HG03039 (cell line): ENCODE data around the gene KRT6A.

Source experiments
- ATAC-seq: cut with Tn5 transposase; IDR thresholded peaks from one replicate; pipeline ENCODE4 v1.9.1; 2021; ENCODE audit warnings: mild to moderate bottlenecking, moderate library complexity; ENCODE audit not compliant: unreplicated experiment

KRT6A gene

DNA sequence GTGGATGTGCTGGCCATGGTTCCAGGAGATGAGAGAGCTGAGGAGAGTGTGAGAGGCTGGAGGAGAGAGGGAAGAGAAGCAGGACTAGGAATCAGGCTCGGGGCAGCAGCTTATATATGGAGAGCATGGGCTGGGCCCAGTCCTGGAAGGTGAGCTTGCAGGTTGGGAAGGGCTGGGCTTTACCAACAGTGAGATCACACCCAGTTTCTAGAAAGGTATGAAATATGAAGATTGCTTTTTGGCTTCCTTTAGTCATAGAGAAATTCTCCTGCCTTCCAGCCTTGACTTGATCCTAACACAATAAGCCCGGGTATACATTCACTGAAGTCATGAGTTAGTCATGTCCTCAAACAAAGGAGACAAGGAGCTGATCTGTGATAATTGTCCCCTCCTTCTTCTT lies at the start of gene KRT6A:
KRT6A (minus strand) TSS at position 86 of the 400 bp plus-strand sequence; CDS start at position 17, 69 bp downstream.
- no peak for ATAC-seq

- no peak for ATAC-seq
These were observed 49.1 kb upstream of the KRT6A start for GRCh38 chr12:52542157-52542556.

- no peak for ATAC-seq
These were observed 48.7 kb upstream of the KRT6A start for GRCh38 chr12:52541709-52542108.

GRCh38 chr12:52540531-52540930 lies 47.5 kb upstream of the KRT6A start:
- ATAC-seq = no peak

GRCh38 chr12:52539821-52540173 lies 46.7 kb upstream of the KRT6A start:
- ATAC-seq = no peak

- no peak for ATAC-seq
These were observed 46.2 kb upstream of the KRT6A start for GRCh38 chr12:52539083-52539820.

- ATAC-seq = no peak
These were observed 44.0 kb upstream of the KRT6A start for GRCh38 chr12:52537101-52537500.

DNA sequence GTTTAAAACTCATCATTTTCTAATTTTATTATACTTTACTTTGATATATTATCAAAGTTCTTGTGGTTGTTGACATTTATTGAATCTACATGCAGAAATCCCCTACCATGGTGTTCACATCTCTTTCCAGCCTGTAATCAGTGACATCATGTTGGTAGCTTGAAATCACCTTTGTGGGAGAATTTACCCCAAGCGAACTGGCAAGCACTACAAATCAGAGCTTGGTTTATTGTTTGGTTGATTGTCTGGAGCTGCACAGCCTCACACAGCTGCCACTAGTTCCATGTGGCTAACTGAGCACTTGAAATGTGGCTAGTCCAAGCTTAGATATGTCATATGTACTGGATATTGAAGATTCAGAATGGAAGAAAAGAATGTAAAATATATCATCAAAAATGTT lies 42.5 kb upstream of the KRT6A start:
- ATAC-seq = no peak

GRCh38 chr12:52534482-52534881 lies 41.4 kb upstream of the KRT6A start:
- no peak for ATAC-seq

GRCh38 chr12:52533686-52534470 lies 40.8 kb upstream of the KRT6A start:
- no peak for ATAC-seq

GRCh38 chr12:52532636-52533035 lies 39.6 kb upstream of the KRT6A start:
- ATAC-seq = no peak

DNA sequence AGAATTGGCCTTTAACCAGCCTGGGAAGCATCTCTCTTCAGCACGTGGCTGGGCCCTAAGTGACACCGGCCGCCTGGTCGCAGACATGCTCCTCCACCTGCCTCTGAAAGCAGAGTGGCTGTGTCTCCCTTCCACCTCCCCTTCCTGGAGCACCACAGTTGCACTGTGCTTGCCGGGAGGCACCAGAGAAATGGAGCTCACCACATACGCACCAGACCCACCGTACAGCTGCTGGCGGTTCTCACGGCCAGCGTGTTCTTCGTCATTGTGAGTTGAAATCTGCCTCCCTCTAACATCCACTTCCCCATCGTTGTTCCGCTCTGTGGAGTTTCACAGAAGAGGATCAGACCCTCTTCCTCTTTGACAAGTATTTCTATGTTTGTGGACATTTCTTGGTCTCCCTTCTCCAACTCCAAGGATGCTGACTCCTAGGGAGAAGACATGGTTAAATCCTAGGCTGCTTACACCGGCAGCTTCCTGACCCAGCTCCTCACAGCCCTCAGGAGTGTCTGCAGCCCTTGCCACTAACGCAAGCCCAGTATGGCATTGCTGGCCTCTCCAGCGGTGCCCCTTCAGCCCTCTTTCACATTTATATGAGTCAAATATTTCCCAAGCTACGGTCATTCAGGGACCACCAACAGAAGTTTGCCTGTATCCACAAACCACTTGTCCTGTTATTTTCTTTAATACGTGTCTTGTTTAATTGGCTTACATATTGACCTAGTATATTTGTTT lies 38.7 kb upstream of the KRT6A start:
- no peak for ATAC-seq

DNA sequence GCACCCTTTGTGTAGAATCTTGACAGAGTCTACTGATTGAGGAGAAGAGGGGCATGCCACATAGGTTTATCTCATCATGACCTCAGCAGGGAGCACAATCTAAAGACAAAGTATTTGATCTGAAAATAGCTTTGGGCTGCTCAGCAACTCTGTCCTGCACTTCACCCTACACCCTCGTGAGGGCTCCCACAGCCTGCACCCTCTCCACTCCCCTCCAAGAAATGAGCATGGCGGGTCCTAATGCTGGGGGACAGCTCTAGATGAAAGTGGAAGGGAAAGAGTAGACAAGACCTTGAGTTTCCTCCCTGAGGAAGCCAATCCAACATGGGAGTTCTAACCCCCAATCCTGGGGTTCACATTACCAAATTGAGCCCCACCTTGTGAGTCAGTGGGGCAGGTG lies 37.8 kb upstream of the KRT6A start:
- ATAC-seq = no peak

GRCh38 chr12:52530366-52530765 lies 37.3 kb upstream of the KRT6A start:
- no peak for ATAC-seq

GRCh38 chr12:52529846-52530245 lies 36.8 kb upstream of the KRT6A start:
- ATAC-seq = no peak

GRCh38 chr12:52529417-52529816 lies 36.4 kb upstream of the KRT6A start:
- no peak for ATAC-seq

DNA sequence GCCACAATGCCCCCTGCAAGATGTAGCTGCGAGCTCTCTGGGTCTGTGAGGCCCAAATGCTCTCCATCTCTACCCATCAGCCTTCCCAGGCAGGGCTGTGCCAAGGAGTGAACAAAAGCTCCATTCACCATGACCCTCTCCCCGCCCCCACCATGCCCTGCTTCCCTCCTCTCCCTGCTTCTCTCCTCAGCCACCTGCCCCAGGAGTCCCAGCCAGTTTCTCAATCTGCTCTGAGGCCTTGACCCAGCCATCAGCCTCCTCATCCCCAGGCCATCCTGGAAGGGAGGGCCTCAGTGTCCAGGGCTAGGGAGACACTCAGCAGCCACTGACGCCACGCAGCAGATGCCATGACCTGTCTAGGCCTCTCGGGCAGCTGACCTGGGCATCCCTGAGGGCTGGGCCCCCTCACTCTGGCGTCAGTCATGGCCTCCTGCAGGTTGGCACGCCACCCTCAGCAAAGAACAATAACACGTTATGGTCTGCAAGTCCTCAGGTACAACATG lies 35.6 kb upstream of the KRT6A start:
- ATAC-seq = no peak

GRCh38 chr12:52527121-52527800 lies 34.2 kb upstream of the KRT6A start:
- ATAC-seq = no peak

GRCh38 chr12:52526511-52526951 lies 33.5 kb upstream of the KRT6A start:
- no peak for ATAC-seq

DNA sequence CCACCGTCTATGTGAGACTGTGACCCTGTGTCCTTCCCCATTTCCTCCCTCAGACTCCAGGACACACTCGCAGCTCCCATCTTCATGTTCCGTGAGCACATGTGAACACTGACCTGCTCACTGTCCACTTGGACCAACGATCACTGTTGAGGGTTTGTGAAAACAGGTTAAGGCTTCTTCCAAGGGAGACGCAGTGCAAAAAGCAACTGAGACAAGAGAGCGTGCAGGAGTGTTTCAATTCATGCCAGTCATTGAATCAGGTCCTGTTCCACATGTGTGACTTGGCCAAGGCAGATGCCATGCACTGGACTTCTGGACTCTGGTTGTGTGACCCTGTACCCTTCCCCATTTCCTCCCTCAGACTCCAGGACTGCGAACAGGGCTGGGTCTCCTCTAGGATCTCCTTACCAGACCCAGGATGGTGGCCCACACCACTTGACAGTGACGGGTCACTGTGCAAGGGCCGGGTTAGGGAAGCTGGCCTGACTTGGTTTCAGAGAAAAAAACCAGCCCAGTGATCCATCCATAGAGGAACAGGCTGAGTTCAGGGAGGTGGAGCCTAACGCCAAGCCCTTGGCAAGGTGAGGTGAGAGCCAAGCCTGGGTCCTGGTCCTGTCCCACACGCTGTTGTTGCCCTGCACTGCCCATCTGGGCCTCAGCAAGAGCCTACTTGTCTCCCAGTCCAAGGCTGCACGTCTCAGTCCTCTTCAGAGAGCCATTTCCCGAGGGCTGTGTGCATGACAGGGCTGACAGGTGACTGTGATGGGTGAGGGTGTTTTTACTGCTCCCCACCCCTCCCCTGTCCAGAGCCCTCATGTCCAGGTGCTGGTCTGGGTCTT lies 32.8 kb upstream of the KRT6A start:
- ATAC-seq = no peak
